ENCODE measurements around the gene XPNPEP1.

The XPNPEP1 gene

DNA sequence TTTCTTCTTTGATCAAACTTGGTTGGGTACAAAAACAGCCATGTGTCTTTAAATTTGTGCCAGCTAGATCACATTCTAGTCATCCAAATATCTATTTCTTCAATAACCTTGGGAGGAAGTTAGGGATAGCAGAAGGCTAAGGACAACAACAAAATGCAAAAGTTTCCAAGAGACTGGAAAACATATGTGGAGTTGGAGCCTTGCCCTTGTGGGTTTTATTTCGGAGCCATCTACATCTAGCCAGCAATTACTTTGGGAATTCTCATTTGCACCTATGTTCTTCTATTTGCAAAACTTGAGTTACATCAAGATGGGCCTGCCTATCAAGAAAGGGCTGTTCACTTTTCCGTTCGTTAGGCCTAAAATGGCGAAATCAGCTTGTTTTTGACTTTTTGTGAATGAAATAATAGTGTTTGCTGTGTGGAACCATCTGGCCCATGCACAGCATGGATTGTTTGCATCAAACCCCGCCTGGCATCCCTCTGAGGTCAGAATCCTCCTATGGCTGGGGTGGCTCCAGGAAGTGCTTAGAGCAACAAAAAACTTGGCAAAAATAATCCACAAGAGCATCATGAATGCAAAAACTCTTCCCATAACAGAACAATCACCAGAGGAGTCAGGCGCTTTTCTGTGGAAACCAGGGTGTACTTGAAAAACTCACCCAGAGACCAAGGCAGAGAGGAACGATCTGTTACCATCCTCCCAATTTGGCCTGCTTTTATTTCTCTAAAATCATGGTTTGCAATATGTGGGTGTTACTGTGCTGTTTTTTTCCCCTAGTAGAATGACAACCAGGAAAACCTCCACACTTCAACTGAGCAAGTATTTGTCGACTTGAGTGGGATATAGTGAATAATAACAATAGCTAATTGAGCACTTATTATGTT lies 36.2 kb upstream of the XPNPEP1 start:
- POLR2A ChIA-PET, result interaction anchor here (0.7 kb wide), 1 partner anchor 89 kb away, joined by 4 read pairs; no protein-coding TSS in a partner anchor
- 100% methylated on average over 5 of the region's 8 CpGs for WGBS (ENCODE audit: insufficient coverage)
- no peak for DNase-seq

DNA sequence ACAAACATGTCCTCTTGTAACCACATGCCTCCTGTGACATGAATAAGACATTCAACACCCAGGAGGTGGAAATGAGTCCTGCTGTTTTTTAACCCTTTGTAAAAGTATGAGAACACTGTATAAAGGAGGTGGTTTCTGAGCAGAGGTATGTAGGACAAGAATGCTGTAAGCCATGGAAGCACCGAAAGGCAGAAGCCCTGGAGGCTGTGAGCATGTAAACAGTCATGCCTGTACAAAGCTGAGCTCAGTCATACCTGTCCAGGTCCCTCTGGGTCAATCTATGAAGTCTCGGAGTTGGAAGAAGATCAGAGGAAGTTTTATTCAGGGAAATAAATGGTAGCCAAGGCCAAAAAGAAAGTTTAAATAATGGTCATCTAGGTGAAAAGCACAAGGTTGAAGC lies 34.7 kb upstream of the XPNPEP1 start:
- POLR2A ChIA-PET, result no interaction called here
- WGBS (ENCODE audit: insufficient coverage), result 100% methylated on average over 2 of the region's 2 CpGs

More for the DNA sequence above, 36.2 kb upstream of the XPNPEP1 start:
- no peaks in the 10 kb centered on the region for H3K4me1 ChIP-seq (ENCODE audit: control extremely low read depth in 1 of 4, control insufficient read depth in 4 of 4, insufficient read depth in 4 of 4, low read length in 3 of 4)
- CTCF ChIA-PET, result interaction anchor here (1.3 kb wide), 1 partner anchor 75 kb away, joined by 3 read pairs; no protein-coding TSS in a partner anchor
- no peaks in the 10 kb centered on the region for H3K27me3 ChIP-seq (replicated peaks in 2 of 5; ENCODE audit: control insufficient read depth in 4 of 5, insufficient read depth in 5 of 5, low read length in 4 of 5)
- no peak overlapping the region for H3K27ac ChIP-seq (ENCODE audit: insufficient read depth in 1 of 2, low read depth in 1 of 2, low read length in 2 of 2, poor library complexity in 1 of 2, severe bottlenecking in 2 of 2)
- H3K4me3 ChIP-seq (ENCODE audit: control insufficient read depth in 1 of 7, extremely low read depth in 1 of 7, insufficient read depth in 4 of 7, low read depth in 2 of 7, low read length in 6 of 7), result no peak overlapping the region
- no peaks in the 10 kb centered on the region for H3K9me3 ChIP-seq (ENCODE audit: control extremely low read depth in 1 of 5, control insufficient read depth in 4 of 5, insufficient read depth in 2 of 5, low read depth in 1 of 5, low read length in 4 of 5)
- no peaks in the 10 kb centered on the region for H3K36me3 ChIP-seq (ENCODE audit: control insufficient read depth in 4 of 4, insufficient read depth in 4 of 4, low read length in 3 of 4)

DNA sequence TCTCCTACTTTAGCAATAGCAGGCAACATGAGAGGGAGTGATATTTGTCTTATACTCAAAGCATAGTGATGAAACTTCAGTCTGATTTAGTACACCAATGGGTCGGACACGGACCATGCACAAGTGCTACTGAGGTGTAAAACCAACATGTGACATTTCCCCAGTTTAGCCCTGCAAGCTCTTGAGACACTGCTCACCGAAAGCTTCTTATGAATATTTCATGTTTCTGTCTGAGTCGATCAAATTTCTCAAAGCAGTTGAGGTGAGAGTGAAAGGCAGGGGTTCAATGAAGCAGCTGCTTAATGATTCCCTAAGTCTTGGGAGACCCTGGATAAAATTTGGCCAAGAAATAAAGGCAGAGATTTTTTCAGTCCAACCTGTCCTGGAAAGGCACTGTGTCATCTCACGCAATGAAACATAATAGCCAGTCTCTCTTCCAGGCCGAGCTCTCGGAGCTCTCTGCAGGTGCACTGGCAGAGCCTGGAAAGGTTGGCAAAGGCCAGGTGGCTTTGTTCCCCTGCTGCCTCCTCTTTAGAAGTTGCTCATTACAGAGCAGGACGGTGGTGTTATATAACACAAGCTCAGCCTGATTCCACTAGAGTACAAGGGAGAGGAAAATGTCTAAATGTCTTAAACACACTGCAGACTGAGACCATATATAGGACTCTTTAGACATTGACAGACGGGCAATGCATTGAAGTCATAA lies 33.9 kb upstream of the XPNPEP1 start:
- CTCF ChIA-PET, result interaction anchor here (0.8 to 1.2 kb wide), 5 partner anchors 9 to 24 kb away, joined by 3 to 5 read pairs (median 4); no protein-coding TSS in a partner anchor
- no peaks in the 10 kb centered on the region for H3K27me3 ChIP-seq (replicated peaks in 2 of 5; ENCODE audit: control insufficient read depth in 4 of 5, insufficient read depth in 5 of 5, low read length in 4 of 5)
- POLR2A ChIA-PET, result no interaction called here
- H3K36me3 ChIP-seq (ENCODE audit: control insufficient read depth in 4 of 4, insufficient read depth in 4 of 4, low read length in 3 of 4), result no peaks in the 10 kb centered on the region
- no peak overlapping the region for H3K27ac ChIP-seq (ENCODE audit: insufficient read depth in 1 of 2, low read depth in 1 of 2, low read length in 2 of 2, poor library complexity in 1 of 2, severe bottlenecking in 2 of 2)
- no peaks in the 10 kb centered on the region for H3K9me3 ChIP-seq (ENCODE audit: control extremely low read depth in 1 of 5, control insufficient read depth in 4 of 5, insufficient read depth in 2 of 5, low read depth in 1 of 5, low read length in 4 of 5)
- H3K4me1 ChIP-seq (ENCODE audit: control extremely low read depth in 1 of 4, control insufficient read depth in 4 of 4, insufficient read depth in 4 of 4, low read length in 3 of 4), result no peaks in the 10 kb centered on the region
- DNase-seq, result no peak
- WGBS (ENCODE audit: insufficient coverage), result 100% methylated on average over 8 of the region's 9 CpGs
- H3K4me3 ChIP-seq (ENCODE audit: control insufficient read depth in 1 of 7, extremely low read depth in 1 of 7, insufficient read depth in 4 of 7, low read depth in 2 of 7, low read length in 6 of 7), result no peak overlapping the region

More for the DNA sequence above, 34.7 kb upstream of the XPNPEP1 start:
- H3K36me3 ChIP-seq (ENCODE audit: control insufficient read depth in 4 of 4, insufficient read depth in 4 of 4, low read length in 3 of 4), result no peaks in the 10 kb centered on the region
- H3K9me3 ChIP-seq (ENCODE audit: control extremely low read depth in 1 of 5, control insufficient read depth in 4 of 5, insufficient read depth in 2 of 5, low read depth in 1 of 5, low read length in 4 of 5), result no peaks in the 10 kb centered on the region
- no peak for DNase-seq
- H3K27me3 ChIP-seq (replicated peaks in 2 of 5; ENCODE audit: control insufficient read depth in 4 of 5, insufficient read depth in 5 of 5, low read length in 4 of 5), result no peaks in the 10 kb centered on the region
- H3K4me3 ChIP-seq (ENCODE audit: control insufficient read depth in 1 of 7, extremely low read depth in 1 of 7, insufficient read depth in 4 of 7, low read depth in 2 of 7, low read length in 6 of 7), result no peak overlapping the region
- CTCF ChIA-PET, result interaction anchor here (0.6 to 1.3 kb wide), 3 partner anchors 16 to 74 kb away, joined by 3 to 4 read pairs (median 3); no protein-coding TSS in a partner anchor
- no peak overlapping the region for H3K27ac ChIP-seq (ENCODE audit: insufficient read depth in 1 of 2, low read depth in 1 of 2, low read length in 2 of 2, poor library complexity in 1 of 2, severe bottlenecking in 2 of 2)
- H3K4me1 ChIP-seq (ENCODE audit: control extremely low read depth in 1 of 4, control insufficient read depth in 4 of 4, insufficient read depth in 4 of 4, low read length in 3 of 4), result no peaks in the 10 kb centered on the region

DNA sequence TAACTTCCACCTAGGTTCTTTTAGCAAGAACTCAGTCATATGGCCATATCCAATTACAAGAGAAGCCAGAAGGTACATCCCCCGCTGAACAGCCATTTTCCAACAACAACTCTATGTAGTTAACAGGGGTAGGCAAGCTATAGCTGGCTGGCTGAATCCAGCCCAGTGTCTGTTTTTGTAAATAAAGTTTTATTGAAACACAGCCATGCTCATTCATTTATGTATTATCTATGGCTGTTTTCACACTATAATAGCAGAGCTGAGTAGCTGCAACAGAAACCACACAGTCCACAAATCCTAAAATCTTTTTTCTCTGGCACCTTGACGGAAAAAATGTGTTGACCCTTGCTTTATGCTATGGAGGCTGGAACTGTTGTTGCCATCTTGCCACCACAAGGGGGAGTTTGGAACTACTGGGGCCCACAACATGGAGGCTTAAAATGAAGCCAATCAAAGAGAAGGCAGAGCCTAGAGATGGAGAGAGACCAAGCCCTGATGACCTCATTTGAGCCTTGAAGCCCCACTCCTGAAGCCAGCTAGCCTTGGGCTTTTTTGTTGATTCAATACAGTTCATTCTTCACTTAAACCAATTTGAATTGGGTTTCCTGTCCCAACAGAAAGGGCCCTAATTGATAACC lies 33.3 kb upstream of the XPNPEP1 start:
- no peaks in the 10 kb centered on the region for H3K9me3 ChIP-seq (ENCODE audit: control extremely low read depth in 1 of 5, control insufficient read depth in 4 of 5, insufficient read depth in 2 of 5, low read depth in 1 of 5, low read length in 4 of 5)
- peak; percentile 36 to 45 (median 42) for DNase-seq
- H3K36me3 ChIP-seq (ENCODE audit: control insufficient read depth in 4 of 4, insufficient read depth in 4 of 4, low read length in 3 of 4), result no peaks in the 10 kb centered on the region
- no peak overlapping the region for H3K27ac ChIP-seq (ENCODE audit: insufficient read depth in 1 of 2, low read depth in 1 of 2, low read length in 2 of 2, poor library complexity in 1 of 2, severe bottlenecking in 2 of 2)
- no peak overlapping the region for H3K4me3 ChIP-seq (ENCODE audit: control insufficient read depth in 1 of 7, extremely low read depth in 1 of 7, insufficient read depth in 4 of 7, low read depth in 2 of 7, low read length in 6 of 7)
- no peaks in the 10 kb centered on the region for H3K27me3 ChIP-seq (replicated peaks in 2 of 5; ENCODE audit: control insufficient read depth in 4 of 5, insufficient read depth in 5 of 5, low read length in 4 of 5)
- ChIA-PET CTCF (interaction anchor here (0.8 to 1.2 kb wide), 5 partner anchors 9 to 70 kb away, joined by 3 to 5 read pairs (median 3); no protein-coding TSS in a partner anchor), POLR2A (no interaction called here)
- H3K4me1 ChIP-seq (ENCODE audit: control extremely low read depth in 1 of 4, control insufficient read depth in 4 of 4, insufficient read depth in 4 of 4, low read length in 3 of 4), result no peaks in the 10 kb centered on the region
- WGBS (ENCODE audit: insufficient coverage), result 100% methylated on average over 1 of the region's 2 CpGs

DNA sequence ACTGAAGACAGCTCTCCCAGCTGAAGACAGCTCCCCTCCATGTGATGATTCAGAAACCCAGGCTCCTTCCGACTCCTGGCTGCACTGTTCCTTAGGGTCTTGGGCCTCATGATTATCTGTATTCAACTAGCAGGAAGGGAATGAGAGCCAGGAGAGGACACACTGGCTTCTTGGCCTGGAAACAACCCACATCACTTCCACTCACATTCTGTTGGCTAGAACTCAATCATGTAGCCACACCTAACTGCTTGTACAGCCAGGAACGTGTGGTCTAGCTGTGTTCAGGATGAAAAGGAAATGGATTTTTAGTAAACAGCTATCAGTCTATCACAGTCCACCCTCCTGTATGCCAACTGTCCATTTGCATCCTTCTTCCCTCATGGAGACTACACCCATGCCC lies 30.5 kb upstream of the XPNPEP1 start:
- Histone ChIP-seq H3K36me3 (ENCODE audit: control insufficient read depth in 4 of 4, insufficient read depth in 4 of 4, low read length in 3 of 4) (no peaks in the 10 kb centered on the region), H3K27ac (ENCODE audit: insufficient read depth in 1 of 2, low read depth in 1 of 2, low read length in 2 of 2, poor library complexity in 1 of 2, severe bottlenecking in 2 of 2) (no peak overlapping the region), H3K4me1 (ENCODE audit: control extremely low read depth in 1 of 4, control insufficient read depth in 4 of 4, insufficient read depth in 4 of 4, low read length in 3 of 4) (no peaks in the 10 kb centered on the region), H3K27me3 (replicated peaks in 2 of 5; ENCODE audit: control insufficient read depth in 4 of 5, insufficient read depth in 5 of 5, low read length in 4 of 5) (no peaks in the 10 kb centered on the region), H3K4me3 (ENCODE audit: control insufficient read depth in 1 of 7, extremely low read depth in 1 of 7, insufficient read depth in 4 of 7, low read depth in 2 of 7, low read length in 6 of 7) (no peak overlapping the region), H3K9me3 (ENCODE audit: control extremely low read depth in 1 of 5, control insufficient read depth in 4 of 5, insufficient read depth in 2 of 5, low read depth in 1 of 5, low read length in 4 of 5) (no peaks in the 10 kb centered on the region)
- CTCF ChIA-PET, result interaction anchor here (0.9 to 1.2 kb wide), 2 partner anchors 16 to 22 kb away, joined by 3 to 6 read pairs; no protein-coding TSS in a partner anchor
- WGBS (ENCODE audit: insufficient coverage), result no CpG with 5 or more reads among the region's 2 CpGs
- POLR2A ChIA-PET, result no interaction called here
- DNase-seq, result no peak

DNA sequence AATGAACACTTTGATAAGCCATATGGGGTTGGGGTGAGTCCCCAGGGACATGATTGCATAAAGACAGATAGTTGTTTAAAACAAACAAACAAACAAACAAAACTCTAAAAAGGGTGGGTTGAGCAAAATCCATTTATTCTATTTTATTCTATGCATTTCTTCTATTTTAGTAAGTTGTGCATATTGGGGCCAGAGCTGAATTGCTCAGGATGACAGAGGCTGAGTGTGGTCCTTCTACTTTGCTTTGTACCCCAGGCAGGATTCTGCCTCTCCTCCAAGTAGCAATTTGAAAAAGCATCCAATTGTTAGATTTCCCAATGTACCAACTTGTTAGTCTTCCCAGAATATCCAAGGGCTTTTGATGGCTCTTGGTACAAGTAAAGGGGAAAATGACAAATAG lies 29.2 kb upstream of the XPNPEP1 start:
- ChIA-PET CTCF (interaction anchor here (0.9 to 1.2 kb wide), 2 partner anchors 15 to 30 kb away, joined by 4 to 6 read pairs; no protein-coding TSS in a partner anchor), POLR2A (no interaction called here)
- Histone ChIP-seq H3K27ac (ENCODE audit: insufficient read depth in 1 of 2, low read depth in 1 of 2, low read length in 2 of 2, poor library complexity in 1 of 2, severe bottlenecking in 2 of 2) (no peak overlapping the region), H3K4me1 (ENCODE audit: control extremely low read depth in 1 of 4, control insufficient read depth in 4 of 4, insufficient read depth in 4 of 4, low read length in 3 of 4) (no peaks in the 10 kb centered on the region), H3K4me3 (ENCODE audit: control insufficient read depth in 1 of 7, extremely low read depth in 1 of 7, insufficient read depth in 4 of 7, low read depth in 2 of 7, low read length in 6 of 7) (no peak overlapping the region), H3K27me3 (replicated peaks in 2 of 5; ENCODE audit: control insufficient read depth in 4 of 5, insufficient read depth in 5 of 5, low read length in 4 of 5) (no peaks in the 10 kb centered on the region), H3K36me3 (ENCODE audit: control insufficient read depth in 4 of 4, insufficient read depth in 4 of 4, low read length in 3 of 4) (no peaks in the 10 kb centered on the region), H3K9me3 (ENCODE audit: control extremely low read depth in 1 of 5, control insufficient read depth in 4 of 5, insufficient read depth in 2 of 5, low read depth in 1 of 5, low read length in 4 of 5) (no peaks in the 10 kb centered on the region)
- no peak for DNase-seq
